ACC112 (cell line): ENCODE results near the gene IDH2.

Experiments used
- H2AFZ ChIP-seq: fragments of 200-600 bp; sonication (generic); one replicate; pipeline ENCODE4 v1.6.0; 2017; ENCODE audit warnings: antibody characterized with exemption, low read length; ENCODE audit not compliant: unreplicated experiment
- H3K27ac ChIP-seq: fragments of 200-600 bp; sonication (generic); 2 replicates; pipeline ENCODE4 v1.5.1; 2014; ENCODE audit warnings: low read depth, mild to moderate bottlenecking, antibody characterized with exemption, low read length, moderate library complexity
- H3K27me3 ChIP-seq: fragments of 200-600 bp; sonication (generic); 2 replicates; pipeline ENCODE4 v1.6.1; 2014; ENCODE audit warnings: mild to moderate bottlenecking, antibody characterized with exemption, low read length, moderate library complexity, mixed read lengths; ENCODE audit not compliant: insufficient read depth
- H3K36me3 ChIP-seq: fragments of 200-600 bp; sonication (generic); 2 replicates; pipeline ENCODE4 v1.6.1; 2016; ENCODE audit warnings: mild to moderate bottlenecking, antibody characterized with exemption, low read length, moderate library complexity, mixed read lengths; ENCODE audit not compliant: insufficient read depth
- H3K4me1 ChIP-seq: fragments of 200-600 bp; sonication (generic); one replicate; pipeline ENCODE4 v1.6.1; 2016; ENCODE audit warnings: low read length, mixed read lengths; ENCODE audit not compliant: insufficient read depth, unreplicated experiment, control insufficient read depth
- H3K4me3 ChIP-seq: fragments of 200-600 bp; sonication (generic); 2 replicates; pipeline ENCODE4 v1.5.1; 2014; ENCODE audit warnings: mild to moderate bottlenecking, low read depth, low read length
- H3K79me2 ChIP-seq: fragments of 200-600 bp; sonication (generic); one replicate; pipeline ENCODE4 v1.6.0; 2016; ENCODE audit warnings: low read length; ENCODE audit not compliant: control insufficient read depth, unreplicated experiment, insufficient read depth

IDH2 gene

GRCh38 chr15:90083954-90084607 lies 18.2 kb downstream of the IDH2 start:
- no peaks in the 10 kb centered on the region for H3K4me1 ChIP-seq
- no peaks in the 10 kb centered on the region for H3K27me3 ChIP-seq
- H3K27ac ChIP-seq: no peak overlapping the region
- H3K79me2 ChIP-seq: no peaks in the 10 kb centered on the region
- no peak overlapping the region for H2AFZ ChIP-seq
- peaks cover 7% of the 10 kb centered on the region; the same call in 1 of the 2 replicates for H3K36me3 ChIP-seq
- H3K4me3 ChIP-seq: no peak overlapping the region

GRCh38 chr15:90083419-90083818 lies 18.8 kb downstream of the IDH2 start:
- no peaks in the 10 kb centered on the region for H3K79me2 ChIP-seq
- H3K36me3 ChIP-seq: peaks cover 8% of the 10 kb centered on the region; the same call in 1 of the 2 replicates
- no peaks in the 10 kb centered on the region for H3K27me3 ChIP-seq
- no peak overlapping the region for H3K27ac ChIP-seq
- no peak overlapping the region for H3K4me3 ChIP-seq
- no peaks in the 10 kb centered on the region for H3K4me1 ChIP-seq
- no peak overlapping the region for H2AFZ ChIP-seq

GRCh38 chr15:90082140-90082715 lies 20.0 kb downstream of the IDH2 start:
- H2AFZ ChIP-seq: no peak overlapping the region
- no peak overlapping the region for H3K27ac ChIP-seq
- no peaks in the 10 kb centered on the region for H3K79me2 ChIP-seq
- no peaks in the 10 kb centered on the region for H3K27me3 ChIP-seq
- H3K4me1 ChIP-seq: no peaks in the 10 kb centered on the region
- H3K36me3 ChIP-seq: peaks cover 4% of the 10 kb centered on the region; the same call in 1 of the 2 replicates
- H3K4me3 ChIP-seq: no peak overlapping the region

DNA sequence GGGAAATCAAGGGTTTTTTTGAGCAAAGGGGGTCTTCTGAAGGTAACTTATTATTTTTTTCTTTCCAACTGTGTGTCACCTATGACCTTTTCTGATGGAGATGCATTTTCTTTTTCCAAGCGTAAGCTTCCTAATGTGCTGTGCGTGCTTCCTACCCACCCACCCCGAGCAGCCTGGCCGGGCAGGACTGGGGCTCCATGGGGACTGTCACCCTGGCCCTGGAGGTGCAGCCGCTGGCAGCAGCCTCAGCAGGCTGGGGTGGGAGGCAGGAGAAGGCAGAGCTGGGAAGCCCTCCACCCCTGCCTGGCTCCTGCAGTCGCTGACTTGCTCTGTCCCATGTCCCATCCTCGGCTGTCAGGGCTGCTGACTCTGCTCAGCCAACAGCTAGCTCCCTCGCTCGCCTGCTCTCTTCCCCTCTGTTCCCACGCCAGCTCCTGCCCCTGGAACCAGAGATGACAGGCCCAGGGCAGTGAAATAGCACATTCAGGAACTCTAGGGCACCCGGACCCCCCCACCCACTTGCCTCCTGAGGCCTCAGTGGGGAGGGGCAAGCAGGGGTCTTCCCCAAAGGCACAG lies 21.4 kb downstream of the IDH2 start:
- no peaks in the 10 kb centered on the region for H3K79me2 ChIP-seq
- H2AFZ ChIP-seq: no peak overlapping the region
- no peaks in the 10 kb centered on the region for H3K4me1 ChIP-seq
- H3K36me3 ChIP-seq: peaks cover 4% of the 10 kb centered on the region; the same call in 1 of the 2 replicates
- H3K27ac ChIP-seq: no peak overlapping the region
- no peak overlapping the region for H3K4me3 ChIP-seq
- no peaks in the 10 kb centered on the region for H3K27me3 ChIP-seq

DNA sequence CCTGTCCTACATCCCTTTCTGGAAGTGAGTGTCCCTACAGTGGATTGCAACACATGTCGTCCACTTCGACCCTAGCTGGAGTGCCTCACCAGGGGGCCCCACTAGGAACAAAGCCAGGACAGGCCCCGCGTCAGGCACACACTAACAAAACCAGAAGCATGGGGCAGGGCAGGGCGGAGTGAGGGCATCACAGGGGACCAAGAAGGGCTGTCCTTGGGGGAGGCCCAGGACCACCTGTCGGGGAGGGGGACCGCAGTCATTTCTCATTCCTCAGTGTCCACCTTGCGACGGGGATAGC lies 21.9 kb downstream of the IDH2 start:
- H3K36me3 ChIP-seq: peaks cover 4% of the 10 kb centered on the region; the same call in 1 of the 2 replicates

GRCh38 chr15:90079619-90080457 lies 22.4 kb downstream of the IDH2 start:
- no peaks in the 10 kb centered on the region for H3K27me3 ChIP-seq
- peaks cover 4% of the 10 kb centered on the region; the same call in 1 of the 2 replicates for H3K36me3 ChIP-seq
- no peak overlapping the region for H3K4me3 ChIP-seq
- no peak overlapping the region for H2AFZ ChIP-seq
- H3K27ac ChIP-seq: no peak overlapping the region
- no peaks in the 10 kb centered on the region for H3K79me2 ChIP-seq
- H3K4me1 ChIP-seq: no peaks in the 10 kb centered on the region

More for the DNA sequence above, 21.9 kb downstream of the IDH2 start:
- Histone ChIP-seq H3K79me2 (no peaks in the 10 kb centered on the region), H2AFZ (no peak overlapping the region), H3K4me3 (no peak overlapping the region), H3K27me3 (no peaks in the 10 kb centered on the region), H3K27ac (no peak overlapping the region), H3K4me1 (no peaks in the 10 kb centered on the region)

GRCh38 chr15:90078965-90079364 lies 23.3 kb downstream of the IDH2 start:
- no peaks in the 10 kb centered on the region for H3K27me3 ChIP-seq
- no peaks in the 10 kb centered on the region for H3K4me1 ChIP-seq
- H2AFZ ChIP-seq: no peak overlapping the region
- H3K4me3 ChIP-seq: no peak overlapping the region
- no peak overlapping the region for H3K27ac ChIP-seq
- no peaks in the 10 kb centered on the region for H3K79me2 ChIP-seq
- peaks cover 4% of the 10 kb centered on the region; the same call in 1 of the 2 replicates for H3K36me3 ChIP-seq

DNA sequence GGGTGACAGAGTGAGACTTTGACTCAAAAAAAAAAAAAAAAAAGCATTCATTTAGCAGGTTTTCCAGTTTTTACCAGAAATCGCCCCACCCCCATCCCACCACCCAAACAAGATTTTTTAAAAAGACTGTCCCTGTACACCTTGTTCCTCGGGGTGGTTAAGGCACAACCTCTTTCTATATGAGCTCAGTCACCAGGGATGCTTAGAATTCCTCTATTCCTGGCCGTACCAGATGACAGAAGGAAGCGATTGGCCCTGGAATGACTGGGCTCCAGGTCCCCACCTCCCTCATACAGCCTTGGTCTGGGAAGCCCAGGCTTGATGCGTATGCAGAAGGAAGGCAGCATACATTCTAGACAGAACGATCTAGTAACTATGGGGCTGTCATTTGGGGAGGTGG lies 25.6 kb downstream of the IDH2 start:
- Histone ChIP-seq H3K4me3 (no peak overlapping the region), H3K27me3 (no peaks in the 10 kb centered on the region), H3K27ac (no peak overlapping the region), H3K79me2 (no peaks in the 10 kb centered on the region), H3K4me1 (no peaks in the 10 kb centered on the region), H3K36me3 (peaks cover 4% of the 10 kb centered on the region; the same call in 1 of the 2 replicates), H2AFZ (no peak overlapping the region)

DNA sequence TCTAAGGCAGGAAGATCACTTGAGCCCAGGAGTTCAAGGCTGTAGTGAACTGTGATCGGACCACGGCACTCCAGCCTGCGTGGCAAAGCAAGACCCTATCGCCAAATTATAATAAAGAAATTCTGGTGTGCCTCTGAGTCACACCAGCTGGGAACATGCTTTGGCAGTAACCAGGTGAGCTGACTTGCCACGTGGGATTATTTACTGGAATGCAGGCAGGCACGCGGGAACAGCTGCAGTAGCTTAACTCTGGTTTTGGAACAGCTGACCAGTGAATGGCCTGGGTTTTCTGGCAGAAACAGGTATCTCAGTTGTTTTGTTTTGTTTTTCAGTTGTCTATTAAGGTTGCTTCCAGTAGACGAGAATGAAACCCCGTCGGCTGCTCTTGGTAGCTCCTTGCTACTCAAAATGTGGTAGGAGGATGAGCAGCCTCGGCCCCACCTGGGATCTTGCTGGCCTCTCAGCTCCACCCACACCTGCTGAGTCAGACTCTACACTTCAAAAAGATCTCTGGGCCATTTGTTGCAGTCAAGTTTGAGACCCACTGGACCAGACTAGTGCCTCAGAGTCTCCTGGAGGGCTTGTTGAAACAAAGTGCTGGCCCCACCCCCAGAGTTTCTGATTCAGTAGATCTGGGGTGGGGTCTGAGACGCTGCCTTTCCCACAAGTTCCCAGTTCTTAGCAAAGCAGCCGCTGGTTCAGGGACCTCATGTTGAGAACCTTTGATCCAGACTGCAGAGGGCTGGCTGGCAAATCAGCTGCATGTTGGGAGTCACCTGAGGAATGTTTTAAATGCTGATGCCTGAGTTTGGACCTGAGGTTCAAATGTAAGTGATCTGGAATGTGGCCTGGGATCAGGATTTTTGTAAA lies 26.6 kb downstream of the IDH2 start:
- peaks cover 4% of the 10 kb centered on the region; the same call in 1 of the 2 replicates for H3K36me3 ChIP-seq
- H3K4me1 ChIP-seq: no peaks in the 10 kb centered on the region
- no peaks in the 10 kb centered on the region for H3K79me2 ChIP-seq
- H3K27ac ChIP-seq: no peak overlapping the region
- H2AFZ ChIP-seq: no peak overlapping the region
- H3K27me3 ChIP-seq: no peaks in the 10 kb centered on the region
- no peak overlapping the region for H3K4me3 ChIP-seq

DNA sequence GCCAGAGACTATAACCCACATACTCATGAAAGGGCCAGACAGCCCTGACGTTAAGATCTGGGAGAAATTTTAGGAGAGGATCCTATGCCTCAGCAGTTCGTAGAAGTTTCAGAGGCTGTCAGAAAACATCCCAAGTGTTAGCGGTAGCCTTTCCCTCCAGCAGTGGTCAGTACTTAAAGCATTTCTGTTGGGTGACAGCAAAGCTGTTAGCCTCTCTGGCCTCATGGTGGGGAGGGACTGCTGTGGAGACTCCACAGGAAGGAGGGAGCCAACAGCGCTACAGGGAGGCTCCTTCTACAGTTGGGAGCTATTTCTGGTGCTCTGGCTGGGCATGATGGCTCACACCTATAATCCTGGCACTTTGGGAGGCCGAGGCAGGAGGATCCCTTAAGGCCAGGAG lies 27.4 kb downstream of the IDH2 start:
- Histone ChIP-seq H3K36me3 (peaks cover 4% of the 10 kb centered on the region; the same call in 1 of the 2 replicates), H3K4me1 (no peaks in the 10 kb centered on the region), H3K4me3 (no peak overlapping the region), H3K27me3 (no peaks in the 10 kb centered on the region), H3K79me2 (no peaks in the 10 kb centered on the region), H3K27ac (no peak overlapping the region), H2AFZ (no peak overlapping the region)
